ENCODE measurements around the gene SLC41A3. TPM values are rescaled to one million over a fixed set of nuclear protein-coding genes. Genes with fewer than 3 reads are reported as not detected.

SLC41A3 gene
- polyA plus RNA-seq, 2 of the 4 experiments (the other 2 are of a cell fraction) = 18.9 to 24.2 TPM

DNA sequence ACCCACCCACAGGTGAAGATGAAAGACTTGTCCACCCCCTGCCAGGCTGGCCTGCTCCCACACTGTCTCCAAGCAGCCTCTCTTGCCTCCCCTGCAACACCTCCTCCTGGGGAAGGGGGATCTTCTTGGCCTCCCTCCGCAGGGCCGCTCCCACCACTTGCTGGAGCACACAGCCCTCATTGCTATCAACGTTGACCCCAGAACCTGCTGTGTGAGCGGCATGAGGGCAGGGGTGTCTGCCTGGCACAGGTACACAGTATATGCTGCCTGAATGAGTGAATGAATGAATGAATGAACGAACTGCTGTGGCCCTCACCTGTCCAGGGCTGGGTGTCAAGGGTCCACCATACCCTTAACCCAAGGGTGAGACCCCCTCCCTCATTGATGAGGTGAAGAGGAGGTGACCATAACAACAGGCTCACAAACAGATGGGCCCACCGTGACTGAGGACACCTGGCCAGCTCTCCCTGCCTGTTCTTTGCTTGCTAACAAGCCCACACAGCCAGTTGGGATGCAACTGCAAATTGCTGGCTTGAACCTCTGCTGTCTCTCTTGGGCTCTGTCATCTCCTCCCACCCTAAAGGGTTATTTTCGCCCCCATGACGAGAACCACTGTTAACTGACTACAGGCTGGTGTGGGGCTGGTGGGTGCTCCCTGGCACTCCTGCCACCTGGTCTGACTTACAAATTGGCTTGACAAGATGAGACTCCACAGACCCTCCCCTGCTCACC lies 22.5 kb downstream of the SLC41A3 start (continued):
- TF ChIP-seq, protein P1, sequence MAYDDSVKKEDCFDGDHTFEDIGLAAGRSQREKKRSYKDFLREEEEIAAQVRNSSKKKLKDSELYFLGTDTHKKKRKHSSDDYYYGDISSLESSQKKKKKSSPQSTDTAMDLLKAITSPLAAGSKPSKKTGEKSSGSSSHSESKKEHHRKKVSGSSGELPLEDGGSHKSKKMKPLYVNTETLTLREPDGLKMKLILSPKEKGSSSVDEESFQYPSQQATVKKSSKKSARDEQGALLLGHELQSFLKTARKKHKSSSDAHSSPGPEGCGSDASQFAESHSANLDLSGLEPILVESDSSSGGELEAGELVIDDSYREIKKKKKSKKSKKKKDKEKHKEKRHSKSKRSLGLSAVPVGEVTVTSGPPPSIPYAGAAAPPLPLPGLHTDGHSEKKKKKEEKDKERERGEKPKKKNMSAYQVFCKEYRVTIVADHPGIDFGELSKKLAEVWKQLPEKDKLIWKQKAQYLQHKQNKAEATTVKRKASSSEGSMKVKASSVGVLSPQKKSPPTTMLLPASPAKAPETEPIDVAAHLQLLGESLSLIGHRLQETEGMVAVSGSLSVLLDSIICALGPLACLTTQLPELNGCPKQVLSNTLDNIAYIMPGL (CRISPR knock-in tag; IDR thresholded peaks at IDR 0.05; ENCODE audit: borderline replicate concordance) = no peak
- no peak for TF ChIP-seq CHD4 (IDR thresholded peaks at IDR 0.05; ENCODE audit: borderline replicate concordance)

DNA sequence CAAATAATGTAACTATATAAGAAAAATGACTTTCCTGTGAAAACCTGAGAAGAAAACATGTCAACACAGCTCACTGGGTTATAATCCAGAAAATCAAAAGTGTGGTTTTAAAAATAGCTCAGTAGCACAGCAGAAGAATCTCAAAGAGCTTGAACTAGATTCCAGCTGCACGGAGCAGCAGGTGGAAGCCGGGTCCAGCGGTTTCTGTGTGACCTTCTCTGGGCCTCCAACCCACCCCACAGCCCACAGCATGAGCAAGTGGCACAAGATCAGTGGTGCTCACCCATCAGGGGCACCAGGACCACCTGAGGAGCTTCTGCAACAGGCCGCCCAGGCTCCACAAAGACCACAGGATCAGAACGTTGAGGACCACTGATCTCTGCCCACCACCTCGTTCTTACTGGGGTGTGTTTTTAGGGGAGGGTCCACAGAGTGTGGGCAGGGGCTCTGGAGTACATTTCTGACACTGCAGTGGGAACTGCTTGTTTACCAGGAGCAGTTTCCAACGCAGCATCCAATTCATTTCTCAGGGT lies 23.2 kb downstream of the SLC41A3 start:
- no peaks in the 10 kb centered on the region for H3K9me3 ChIP-seq
- FAIRE-seq (no peak), DNase-seq (ENCODE audit: low read depth in 1 of 2, low spot score in 1 of 2) (no peak), ATAC-seq (no peak)
- H3K4me1 ChIP-seq = peaks cover 9% of the 10 kb centered on the region
- TF ChIP-seq, protein P2, sequence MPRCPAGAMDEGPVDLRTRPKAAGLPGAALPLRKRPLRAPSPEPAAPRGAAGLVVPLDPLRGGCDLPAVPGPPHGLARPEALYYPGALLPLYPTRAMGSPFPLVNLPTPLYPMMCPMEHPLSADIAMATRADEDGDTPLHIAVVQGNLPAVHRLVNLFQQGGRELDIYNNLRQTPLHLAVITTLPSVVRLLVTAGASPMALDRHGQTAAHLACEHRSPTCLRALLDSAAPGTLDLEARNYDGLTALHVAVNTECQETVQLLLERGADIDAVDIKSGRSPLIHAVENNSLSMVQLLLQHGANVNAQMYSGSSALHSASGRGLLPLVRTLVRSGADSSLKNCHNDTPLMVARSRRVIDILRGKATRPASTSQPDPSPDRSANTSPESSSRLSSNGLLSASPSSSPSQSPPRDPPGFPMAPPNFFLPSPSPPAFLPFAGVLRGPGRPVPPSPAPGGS (IDR thresholded peaks at IDR 0.05) = no peak
- ChIA-PET CTCF (no interaction called here), POLR2A (no interaction called here)
- 71% methylated on average over 5 of the region's 7 CpGs for WGBS (ENCODE audit: missing lambda C conversion rate)
- H3K4me2 ChIP-seq = no peak overlapping the region
- H3K27ac ChIP-seq = no peak overlapping the region
- no peak overlapping the region for H3K4me3 ChIP-seq

DNA sequence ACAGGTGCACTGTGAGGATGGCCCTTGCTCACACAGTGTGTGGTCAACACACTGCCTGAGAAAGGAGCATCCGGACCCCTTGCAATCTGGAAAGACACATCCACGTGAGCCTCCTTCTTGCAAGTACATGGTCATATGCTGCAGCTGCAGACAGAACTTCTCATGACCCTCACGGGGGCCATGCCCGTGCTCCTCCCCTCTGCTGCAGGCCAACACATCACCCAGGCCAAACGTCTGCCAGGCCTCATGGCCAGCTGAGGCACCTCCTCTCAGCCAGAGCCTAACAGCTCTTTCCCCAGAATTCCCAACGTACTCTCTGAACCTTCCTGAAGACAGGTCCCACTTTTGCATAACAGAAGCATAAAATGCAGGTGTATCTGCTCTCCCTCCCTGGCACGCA lies 25.3 kb downstream of the SLC41A3 start:
- Histone ChIP-seq H3K4me2 (no peak overlapping the region), H3K27ac (no peak overlapping the region), H3K4me3 (no peak overlapping the region), H3K9me3 (no peaks in the 10 kb centered on the region), H3K4me1 (peaks cover 13% of the 10 kb centered on the region)
- POLR2A ChIA-PET = no interaction called here
- WGBS (ENCODE audit: missing lambda C conversion rate) = 67% methylated on average over 7 of the region's 7 CpGs
- TF ChIP-seq HEYL (CRISPR knock-in tag; IDR thresholded peaks at IDR 0.05) (no peak), ZC3H11A (IDR thresholded peaks at IDR 0.05) (no peak), HOXB13 (CRISPR knock-in tag; IDR thresholded peaks at IDR 0.05; ENCODE audit: low read depth) (no peak), ESRRA (IDR thresholded peaks at IDR 0.05; ENCODE audit: borderline replicate concordance, low read length) (no peak), POLR2AphosphoS2 (conservative IDR thresholded peaks at IDR 0.05; ENCODE audit: low read length) (no peak), SMC3 (IDR thresholded peaks at IDR 0.05) (no peak)
- TF ChIP-seq, protein P3, sequence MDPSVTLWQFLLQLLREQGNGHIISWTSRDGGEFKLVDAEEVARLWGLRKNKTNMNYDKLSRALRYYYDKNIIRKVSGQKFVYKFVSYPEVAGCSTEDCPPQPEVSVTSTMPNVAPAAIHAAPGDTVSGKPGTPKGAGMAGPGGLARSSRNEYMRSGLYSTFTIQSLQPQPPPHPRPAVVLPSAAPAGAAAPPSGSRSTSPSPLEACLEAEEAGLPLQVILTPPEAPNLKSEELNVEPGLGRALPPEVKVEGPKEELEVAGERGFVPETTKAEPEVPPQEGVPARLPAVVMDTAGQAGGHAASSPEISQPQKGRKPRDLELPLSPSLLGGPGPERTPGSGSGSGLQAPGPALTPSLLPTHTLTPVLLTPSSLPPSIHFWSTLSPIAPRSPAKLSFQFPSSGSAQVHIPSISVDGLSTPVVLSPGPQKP (IDR thresholded peaks at IDR 0.05; ENCODE audit: low read depth, low read length) = no peak
- TF ChIP-seq, protein P4, sequence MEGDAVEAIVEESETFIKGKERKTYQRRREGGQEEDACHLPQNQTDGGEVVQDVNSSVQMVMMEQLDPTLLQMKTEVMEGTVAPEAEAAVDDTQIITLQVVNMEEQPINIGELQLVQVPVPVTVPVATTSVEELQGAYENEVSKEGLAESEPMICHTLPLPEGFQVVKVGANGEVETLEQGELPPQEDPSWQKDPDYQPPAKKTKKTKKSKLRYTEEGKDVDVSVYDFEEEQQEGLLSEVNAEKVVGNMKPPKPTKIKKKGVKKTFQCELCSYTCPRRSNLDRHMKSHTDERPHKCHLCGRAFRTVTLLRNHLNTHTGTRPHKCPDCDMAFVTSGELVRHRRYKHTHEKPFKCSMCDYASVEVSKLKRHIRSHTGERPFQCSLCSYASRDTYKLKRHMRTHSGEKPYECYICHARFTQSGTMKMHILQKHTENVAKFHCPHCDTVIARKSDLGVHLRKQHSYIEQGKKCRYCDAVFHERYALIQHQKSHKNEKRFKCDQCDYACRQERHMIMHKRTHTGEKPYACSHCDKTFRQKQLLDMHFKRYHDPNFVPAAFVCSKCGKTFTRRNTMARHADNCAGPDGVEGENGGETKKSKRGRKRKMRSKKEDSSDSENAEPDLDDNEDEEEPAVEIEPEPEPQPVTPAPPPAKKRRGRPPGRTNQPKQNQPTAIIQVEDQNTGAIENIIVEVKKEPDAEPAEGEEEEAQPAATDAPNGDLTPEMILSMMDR (IDR thresholded peaks at IDR 0.05) = no peak
- no peak for ATAC-seq
- FAIRE-seq = no peak
- DNase-seq (ENCODE audit: low read depth in 1 of 2, low spot score in 1 of 2) = no peak
- CTCF ChIA-PET = no interaction called here

DNA sequence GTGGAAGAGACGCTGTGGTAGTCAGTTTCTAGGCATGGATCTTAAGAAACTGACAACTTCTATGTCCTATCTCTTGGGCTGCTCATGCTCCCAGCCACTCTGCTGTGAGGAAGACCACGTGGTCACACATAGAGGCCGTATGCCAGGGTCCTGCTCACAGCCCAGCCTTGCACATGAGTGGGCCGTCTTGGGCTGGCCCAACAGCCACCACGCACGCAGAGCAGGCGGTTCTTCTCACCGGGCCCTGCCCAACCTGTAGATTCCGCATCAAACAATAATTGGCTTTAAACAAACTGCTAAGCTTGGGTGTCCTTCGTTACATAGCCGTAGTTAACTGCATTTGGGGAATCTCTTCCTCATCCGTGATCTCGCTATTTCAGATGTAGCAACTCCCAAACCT lies 26.0 kb downstream of the SLC41A3 start:
- no peaks in the 10 kb centered on the region for H3K9me3 ChIP-seq
- no peak overlapping the region for H3K4me3 ChIP-seq
- DNase-seq (ENCODE audit: low read depth in 1 of 2, low spot score in 1 of 2) = no peak
- FAIRE-seq = no peak
- H3K27ac ChIP-seq = no peak overlapping the region; a peak in 1 of 6 replicates
- 92% methylated on average over 13 of the region's 13 CpGs for WGBS (ENCODE audit: missing lambda C conversion rate)
- H3K4me1 ChIP-seq = peaks cover 14% of the 10 kb centered on the region
- POLR2A ChIA-PET = no interaction called here
- H3K4me2 ChIP-seq = no peak overlapping the region
- TF ChIP-seq RAD21 (conservative IDR thresholded peaks at IDR 0.05 in 1 of 2, IDR thresholded peaks at IDR 0.05 in 1 of 2) (no peak), FOSB (CRISPR knock-in tag; IDR thresholded peaks at IDR 0.05) (no peak), POLR2AphosphoS2 (conservative IDR thresholded peaks at IDR 0.05; ENCODE audit: low read length) (no peak), CEBPB (IDR thresholded peaks at IDR 0.05) (no peak), JUN (IDR thresholded peaks at IDR 0.05) (no peak), MAFK (IDR thresholded peaks at IDR 0.05; ENCODE audit: partially characterized antibody) (no peak), RARB (CRISPR knock-in tag; IDR thresholded peaks at IDR 0.05) (no peak), EP300 (IDR thresholded peaks at IDR 0.05) (no peak)
- TF ChIP-seq, protein P5, sequence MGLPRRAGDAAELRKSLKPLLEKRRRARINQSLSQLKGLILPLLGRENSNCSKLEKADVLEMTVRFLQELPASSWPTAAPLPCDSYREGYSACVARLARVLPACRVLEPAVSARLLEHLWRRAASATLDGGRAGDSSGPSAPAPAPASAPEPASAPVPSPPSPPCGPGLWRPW (IDR thresholded peaks at IDR 0.05) = no peak
- TF ChIP-seq, protein P6, sequence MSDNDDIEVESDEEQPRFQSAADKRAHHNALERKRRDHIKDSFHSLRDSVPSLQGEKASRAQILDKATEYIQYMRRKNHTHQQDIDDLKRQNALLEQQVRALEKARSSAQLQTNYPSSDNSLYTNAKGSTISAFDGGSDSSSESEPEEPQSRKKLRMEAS (IDR thresholded peaks at IDR 0.05) = no peak
- ATAC-seq = no peak
- CTCF ChIA-PET = no interaction called here
